ENCODE results near the gene ADARB1. TPM values are rescaled to one million over a fixed set of nuclear protein-coding genes. Genes with fewer than 3 reads are reported as not detected.

Gene ADARB1
- total RNA-seq, 4 donors from 2014 or later, result 18.2 to 57.6 (median 32.0) TPM

GRCh38 chr21:45219517-45219916 is 145.1 kb downstream of the ADARB1 start:
- H3K4me1 ChIP-seq, result no peaks in the 10 kb centered on the region
- WGBS, 2 donors, result 66 to 73% methylated on average over 6 of the region's 6 CpGs
- H3K27ac ChIP-seq, result peak overlapping the region in 1 of 4 donors; percentile 19
- peaks cover 0 to 58% (median 0%) of the 10 kb centered on the region in 3 donors for H3K36me3 ChIP-seq
- H3K4me3 ChIP-seq, result no peak overlapping the region
- DNase-seq (ENCODE audit: low spot score in 2 of 2), result no peak
- no peak for TF ChIP-seq CTCF (IDR thresholded peaks at IDR 0.05)
- no peak for TF ChIP-seq EP300 (IDR thresholded peaks at IDR 0.05)
- TF ChIP-seq POLR2A (IDR thresholded peaks at IDR 0.05), result no peak
- no peaks in the 10 kb centered on the region for H3K27me3 ChIP-seq
- H3K9me3 ChIP-seq, result peaks cover 0 to 12% (median 3%) of the 10 kb centered on the region in 4 donors

GRCh38 chr21:45220071-45220481 is 145.7 kb downstream of the ADARB1 start:
- Histone ChIP-seq H3K36me3 (peaks cover 0 to 52% (median 0%) of the 10 kb centered on the region in 3 donors), H3K4me1 (no peaks in the 10 kb centered on the region), H3K4me3 (no peak overlapping the region), H3K27ac (no peak overlapping the region), H3K27me3 (no peaks in the 10 kb centered on the region), H3K9me3 (peaks cover 0 to 12% (median 3%) of the 10 kb centered on the region in 4 donors)
- TF ChIP-seq EP300 (IDR thresholded peaks at IDR 0.05) (no peak), POLR2A (IDR thresholded peaks at IDR 0.05) (no peak), CTCF (IDR thresholded peaks at IDR 0.05) (no peak)
- WGBS, 2 donors, result 85 to 87% methylated on average over 4 of the region's 4 CpGs
- peak in 1 of 2 donors; percentile 36 for DNase-seq (ENCODE audit: low spot score in 2 of 2)

GRCh38 chr21:45220714-45221490 is 146.5 kb downstream of the ADARB1 start:
- H3K4me1 ChIP-seq, result no peaks in the 10 kb centered on the region
- WGBS, 2 donors, result 93 to 94% methylated on average over 29 of the region's 29 CpGs
- peaks cover 0 to 12% (median 3%) of the 10 kb centered on the region in 4 donors for H3K9me3 ChIP-seq
- no peak for DNase-seq (ENCODE audit: low spot score in 2 of 2)
- peaks cover 0 to 44% (median 0%) of the 10 kb centered on the region in 3 donors for H3K36me3 ChIP-seq
- no peak for TF ChIP-seq EP300 (IDR thresholded peaks at IDR 0.05)
- TF ChIP-seq CTCF (IDR thresholded peaks at IDR 0.05), result no peak
- no peak for TF ChIP-seq POLR2A (IDR thresholded peaks at IDR 0.05)
- H3K4me3 ChIP-seq, result no peak overlapping the region
- no peak overlapping the region for H3K27ac ChIP-seq
- H3K27me3 ChIP-seq, result no peaks in the 10 kb centered on the region

GRCh38 chr21:45222001-45222400 is 147.6 kb downstream of the ADARB1 start:
- H3K4me3 ChIP-seq, result no peak overlapping the region
- 92% methylated on average over 9 to 15 of the region's 15 CpGs for WGBS, 2 donors
- no peak overlapping the region for H3K27ac ChIP-seq
- peaks cover 0 to 7% (median under 1%) of the 10 kb centered on the region in 4 donors for H3K9me3 ChIP-seq
- no peaks in the 10 kb centered on the region for H3K27me3 ChIP-seq
- no peaks in the 10 kb centered on the region for H3K4me1 ChIP-seq
- no peak for DNase-seq (ENCODE audit: low spot score in 2 of 2)
- H3K36me3 ChIP-seq, result peaks cover 0 to 44% (median 0%) of the 10 kb centered on the region in 3 donors
- TF ChIP-seq CTCF (IDR thresholded peaks at IDR 0.05) (no peak), POLR2A (IDR thresholded peaks at IDR 0.05) (no peak), EP300 (IDR thresholded peaks at IDR 0.05) (no peak)

All from tibial nerve (tissue), 4 donors.